Vagina (tissue), 2 donors: ENCODE measurements around the gene SCAF4. TPM values are rescaled to one million over a fixed set of nuclear protein-coding genes. Genes with fewer than 3 reads are reported as not detected.
"Not testable (repeated sequence)": the region's sequence is repeated elsewhere in the genome, so short reads cannot be mapped to it uniquely, and the experiment has no call there.

ENCODE experiments used
- DNase-seq, 2 donors: peaks; one replicate each; pipeline ENCODE4 v3.0.0-alpha.2; 2017; ENCODE audit errors: extremely low spot score in 2 of 2
- H3K27ac ChIP-seq: fragments of 200-600 bp; sonication (generic); one replicate; pipeline ENCODE4 v1.5.1; 2019
- H3K27me3 ChIP-seq: fragments of 200-600 bp; sonication (generic); one replicate; pipeline ENCODE4 v1.5.1; 2019
- H3K36me3 ChIP-seq, 2 donors: fragments of 200-600 bp; sonication (generic); one replicate each; pipeline ENCODE4 v1.5.1; 2017 to 2019
- H3K4me1 ChIP-seq: fragments of 200-600 bp; sonication (generic); one replicate; pipeline ENCODE4 v1.5.1; 2019
- H3K4me3 ChIP-seq, 2 donors: fragments of 200-600 bp; sonication (generic); 1 replicate in 1 of 2; 2 replicates in 1 of 2; pipeline ENCODE4 v1.5.1; 2016 to 2019
- H3K9me3 ChIP-seq: fragments of 200-600 bp; sonication (generic); one replicate; pipeline ENCODE4 v1.5.1; 2019
- POLR2A ChIP-seq, 2 donors: fragments of 450-650 bp; IDR thresholded peaks; one replicate each; pipeline ENCODE4 v1.6.1; 2017; ENCODE audit warnings: antibody characterized with exemption in 2 of 2, mild to moderate bottlenecking in 2 of 2, moderate library complexity in 2 of 2
- POLR2AphosphoS5 ChIP-seq, 2 donors: sonication (generic); formaldehyde crosslinking; IDR thresholded peaks; one replicate each; pipeline ENCODE4 v1.9.0; 2017; ENCODE audit warnings: antibody characterized with exemption in 2 of 2, mild to moderate bottlenecking in 2 of 2, low read depth in 1 of 2; ENCODE audit not compliant: insufficient read depth in 1 of 2
- intact Hi-C: fragments of 100-400 bp; cut with DNase I; formaldehyde crosslinking; loops from one replicate; pipeline ENCODE4 v1.15.1; 2023
- total RNA-seq: library from RNA; depleted of rRNA; stranded (reverse); fragments of >200 nt; gene quantifications from one replicate; pipeline ENCODE4 v1.2.3, GENCODE V29; 2016
- TF ChIP-seq, protein P1 (sequence below), 3 experiments: fragments of 450-650 bp in 2 of 3; fragments of 200-600 bp in 1 of 3; sonication (generic) in 1 of 3; IDR thresholded peaks; one replicate each; pipeline ENCODE4 v1.5.1; 2017 to 2019; ENCODE audit warnings: antibody characterized with exemption in 3 of 3, mild to moderate bottlenecking in 2 of 3, moderate library complexity in 2 of 3

SCAF4 gene
- total RNA-seq, 1 donor from 2014 or later: 23.1 TPM

DNA sequence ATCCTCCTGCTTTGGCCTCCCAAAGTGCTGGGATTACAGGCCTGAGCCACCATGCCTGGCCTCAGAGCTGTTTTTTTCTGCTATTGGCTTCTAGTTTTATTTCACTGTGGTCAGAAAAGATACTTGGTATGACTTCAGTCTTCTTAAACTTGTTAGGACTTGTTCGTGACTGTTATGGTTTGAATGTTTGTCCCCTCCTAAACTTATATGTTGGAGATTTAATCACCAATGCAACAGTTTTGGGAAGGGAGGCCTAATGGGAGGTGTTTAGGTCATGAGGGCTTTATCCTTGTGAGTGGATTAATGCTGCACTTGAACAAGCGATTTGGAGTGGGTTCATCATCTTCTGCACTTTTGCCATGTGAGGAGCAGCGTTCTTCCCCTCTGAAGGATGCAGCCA, 96.9 kb downstream of the SCAF4 start:
- H3K4me1 ChIP-seq: no peaks in the 10 kb centered on the region
- no peak overlapping the region for H3K27ac ChIP-seq
- no peaks in the 10 kb centered on the region for H3K36me3 ChIP-seq
- TF ChIP-seq POLR2A (IDR thresholded peaks at IDR 0.05): no peak
- no peak for TF ChIP-seq POLR2AphosphoS5 (IDR thresholded peaks at IDR 0.05; ENCODE audit: insufficient read depth in 1 of 2, low read depth in 1 of 2)
- TF ChIP-seq, protein P1, sequence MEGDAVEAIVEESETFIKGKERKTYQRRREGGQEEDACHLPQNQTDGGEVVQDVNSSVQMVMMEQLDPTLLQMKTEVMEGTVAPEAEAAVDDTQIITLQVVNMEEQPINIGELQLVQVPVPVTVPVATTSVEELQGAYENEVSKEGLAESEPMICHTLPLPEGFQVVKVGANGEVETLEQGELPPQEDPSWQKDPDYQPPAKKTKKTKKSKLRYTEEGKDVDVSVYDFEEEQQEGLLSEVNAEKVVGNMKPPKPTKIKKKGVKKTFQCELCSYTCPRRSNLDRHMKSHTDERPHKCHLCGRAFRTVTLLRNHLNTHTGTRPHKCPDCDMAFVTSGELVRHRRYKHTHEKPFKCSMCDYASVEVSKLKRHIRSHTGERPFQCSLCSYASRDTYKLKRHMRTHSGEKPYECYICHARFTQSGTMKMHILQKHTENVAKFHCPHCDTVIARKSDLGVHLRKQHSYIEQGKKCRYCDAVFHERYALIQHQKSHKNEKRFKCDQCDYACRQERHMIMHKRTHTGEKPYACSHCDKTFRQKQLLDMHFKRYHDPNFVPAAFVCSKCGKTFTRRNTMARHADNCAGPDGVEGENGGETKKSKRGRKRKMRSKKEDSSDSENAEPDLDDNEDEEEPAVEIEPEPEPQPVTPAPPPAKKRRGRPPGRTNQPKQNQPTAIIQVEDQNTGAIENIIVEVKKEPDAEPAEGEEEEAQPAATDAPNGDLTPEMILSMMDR (IDR thresholded peaks at IDR 0.05): no peak
- H3K27me3 ChIP-seq: no peaks in the 10 kb centered on the region
- intact Hi-C loops: no loop called here
- H3K9me3 ChIP-seq: no peaks in the 10 kb centered on the region
- DNase-seq: no peak
- no peak overlapping the region for H3K4me3 ChIP-seq

DNA sequence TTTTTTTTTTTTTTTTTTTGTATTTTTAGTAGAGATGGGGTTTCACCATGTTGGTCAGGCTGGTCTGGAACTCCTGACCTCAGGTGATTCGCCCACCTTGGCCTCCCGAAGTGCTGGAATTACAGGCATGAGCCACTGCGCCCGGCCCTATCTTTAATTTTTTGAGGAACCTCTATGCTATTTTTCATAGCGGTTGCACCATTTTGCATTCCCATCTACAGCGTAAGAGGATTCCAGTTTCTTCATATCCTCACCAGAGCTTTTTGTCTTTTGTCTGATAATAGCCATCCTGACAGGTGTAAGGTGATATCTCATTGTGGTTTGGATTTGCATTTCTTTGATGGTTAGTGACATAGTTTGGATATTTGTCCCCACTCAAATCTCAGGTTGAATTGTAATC, 100.0 kb downstream of the SCAF4 start:
- H3K9me3 ChIP-seq, H3K27ac ChIP-seq, H3K27me3 ChIP-seq, H3K4me1 ChIP-seq, H3K36me3 ChIP-seq, H3K4me3 ChIP-seq, DNase-seq, intact Hi-C loops: not testable (repeated sequence)

DNA sequence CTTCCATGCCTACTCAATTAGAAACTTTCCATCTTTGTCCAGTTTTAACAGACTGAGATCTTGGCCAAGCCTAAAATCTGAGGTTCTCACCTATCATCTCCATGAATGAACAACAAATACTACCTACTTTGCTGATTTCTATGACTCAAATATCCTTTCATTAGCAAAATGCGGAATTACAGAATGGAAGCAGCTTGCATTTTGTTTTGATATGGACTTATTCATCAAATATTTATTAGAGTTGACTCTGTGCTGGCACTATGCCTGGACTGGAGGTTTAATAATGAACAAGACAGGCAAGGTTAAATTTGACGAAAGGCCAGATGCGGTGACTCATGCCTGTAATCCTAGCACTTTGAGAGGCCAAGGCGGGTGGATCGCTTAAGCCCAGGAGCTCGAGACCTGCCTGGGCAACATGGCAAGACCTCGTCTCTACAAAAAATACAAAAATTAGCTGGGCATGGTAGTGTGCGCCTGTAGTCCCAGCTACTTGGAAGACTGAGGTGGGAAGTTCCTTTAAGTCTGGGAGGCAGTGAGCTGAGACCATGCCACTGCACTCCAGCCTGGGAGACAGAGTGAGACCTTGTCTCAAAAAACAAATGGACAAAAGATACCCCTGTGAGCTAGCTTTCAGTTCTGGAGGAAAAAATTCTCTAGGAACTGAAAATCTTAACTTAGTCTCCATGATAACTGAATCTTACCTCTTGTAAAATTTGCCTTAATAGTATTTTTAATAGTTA, 101.8 kb downstream of the SCAF4 start:
- no peak for TF ChIP-seq POLR2A (IDR thresholded peaks at IDR 0.05)
- peak in 1 of 2 donors; percentile 74 for TF ChIP-seq POLR2AphosphoS5 (IDR thresholded peaks at IDR 0.05; ENCODE audit: insufficient read depth in 1 of 2, low read depth in 1 of 2)
- Histone ChIP-seq H3K36me3 (no peaks in the 10 kb centered on the region), H3K4me1 (no peaks in the 10 kb centered on the region), H3K4me3 (no peak overlapping the region), H3K9me3 (no peaks in the 10 kb centered on the region), H3K27ac (no peak overlapping the region), H3K27me3 (no peaks in the 10 kb centered on the region)
- intact Hi-C loops: no loop called here
- no peak for DNase-seq

DNA sequence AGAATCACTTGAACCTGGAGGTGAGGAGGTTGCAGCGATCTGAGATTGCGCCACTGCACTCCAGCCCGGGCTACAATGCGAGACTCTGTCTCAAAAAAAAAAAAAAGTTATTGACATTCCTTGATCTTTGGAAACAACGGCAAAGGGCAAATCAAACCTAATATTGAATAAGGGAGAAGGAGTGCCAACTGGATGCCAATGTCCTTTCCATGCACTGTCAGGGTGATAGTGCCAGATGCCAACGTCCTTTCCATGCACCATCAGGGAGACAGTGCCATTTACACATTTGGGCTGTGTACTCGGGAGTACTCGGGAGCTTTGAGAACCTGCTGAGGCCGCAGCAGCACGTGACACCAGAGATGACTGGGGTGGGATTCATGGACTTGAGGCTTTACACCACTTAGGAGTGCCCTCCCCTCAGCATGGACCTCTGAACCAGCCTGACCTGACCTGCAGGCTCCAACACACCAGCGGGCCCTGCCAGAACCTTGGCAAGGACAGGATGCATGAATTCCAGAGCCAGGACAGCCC, 106.9 kb downstream of the SCAF4 start:
- Histone ChIP-seq H3K4me1 (no peaks in the 10 kb centered on the region), H3K27ac (no peak overlapping the region), H3K36me3 (no peaks in the 10 kb centered on the region), H3K27me3 (no peaks in the 10 kb centered on the region), H3K4me3 (no peak overlapping the region), H3K9me3 (no peaks in the 10 kb centered on the region)
- intact Hi-C loops: no loop called here
- TF ChIP-seq, protein P1 (IDR thresholded peaks at IDR 0.05): no peak
- TF ChIP-seq POLR2A (IDR thresholded peaks at IDR 0.05) (no peak), POLR2AphosphoS5 (IDR thresholded peaks at IDR 0.05; ENCODE audit: insufficient read depth in 1 of 2, low read depth in 1 of 2) (no peak)
- DNase-seq: no peak

DNA sequence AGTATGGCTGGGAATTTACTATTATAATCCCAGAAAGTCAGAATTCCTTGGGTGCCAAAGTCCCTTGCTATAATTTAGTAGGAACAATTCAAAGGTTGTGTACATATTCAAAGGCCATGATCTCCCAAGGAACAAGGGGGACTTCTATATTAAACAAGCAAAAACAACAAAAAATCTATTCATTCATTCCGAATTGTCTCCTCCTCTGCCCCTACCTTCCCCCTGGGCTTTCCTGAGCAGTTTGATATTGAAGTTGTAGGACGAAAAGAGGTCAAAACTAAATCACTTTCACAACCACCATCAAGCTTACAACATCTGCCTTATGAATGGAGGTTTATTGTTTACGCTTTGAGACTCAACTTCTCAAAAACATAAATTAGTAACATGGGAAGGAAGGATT, 107.7 kb downstream of the SCAF4 start:
- no peak for DNase-seq
- TF ChIP-seq POLR2AphosphoS5 (IDR thresholded peaks at IDR 0.05; ENCODE audit: insufficient read depth in 1 of 2, low read depth in 1 of 2): no peak
- TF ChIP-seq POLR2A (IDR thresholded peaks at IDR 0.05): no peak
- TF ChIP-seq, protein P1 (IDR thresholded peaks at IDR 0.05): no peak
- no peak overlapping the region for H3K27ac ChIP-seq
- no peaks in the 10 kb centered on the region for H3K36me3 ChIP-seq
- no peaks in the 10 kb centered on the region for H3K27me3 ChIP-seq
- intact Hi-C loops: no loop called here
- no peak overlapping the region for H3K4me3 ChIP-seq
- no peaks in the 10 kb centered on the region for H3K4me1 ChIP-seq
- H3K9me3 ChIP-seq: no peaks in the 10 kb centered on the region

DNA sequence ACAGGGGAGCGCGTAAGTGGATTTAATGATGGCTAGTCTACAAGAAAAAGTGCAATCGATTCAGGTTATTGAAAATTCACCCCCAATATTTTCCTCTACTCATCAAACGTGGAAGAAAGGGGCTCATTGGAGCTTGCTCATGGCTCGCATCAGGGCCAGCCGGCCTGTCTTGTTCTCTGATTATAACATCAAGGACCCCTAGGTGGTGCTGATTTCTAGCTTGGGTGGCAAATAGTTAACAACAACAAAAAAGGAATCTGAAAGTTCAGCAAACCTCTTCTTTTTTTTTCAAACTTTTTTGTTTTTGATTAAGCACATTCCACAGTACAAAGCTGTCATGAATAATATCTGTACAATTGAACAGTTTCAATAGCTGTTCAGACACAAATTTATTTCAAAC, 108.3 kb downstream of the SCAF4 start:
- Histone ChIP-seq H3K27me3 (no peaks in the 10 kb centered on the region), H3K4me1 (no peaks in the 10 kb centered on the region), H3K36me3 (no peaks in the 10 kb centered on the region), H3K9me3 (no peaks in the 10 kb centered on the region), H3K4me3 (no peak overlapping the region), H3K27ac (no peak overlapping the region)
- intact Hi-C loops: no loop called here
- no peak for DNase-seq
- TF ChIP-seq POLR2A (IDR thresholded peaks at IDR 0.05) (no peak), POLR2AphosphoS5 (IDR thresholded peaks at IDR 0.05; ENCODE audit: insufficient read depth in 1 of 2, low read depth in 1 of 2) (no peak)
- TF ChIP-seq, protein P1 (IDR thresholded peaks at IDR 0.05): no peak
